HPDE6-E6E7 (cell line): ENCODE data around the gene H2BK1.
A peak's percentile ranks its signal among the peaks of the same experiment; 100 is the strongest.

Source experiments
- DNase-seq: peaks from one replicate; pipeline ENCODE4 v3.0.0; 2011; ENCODE audit warnings: missing footprints; ENCODE audit errors: extremely low spot score

H2BK1 gene

DNA sequence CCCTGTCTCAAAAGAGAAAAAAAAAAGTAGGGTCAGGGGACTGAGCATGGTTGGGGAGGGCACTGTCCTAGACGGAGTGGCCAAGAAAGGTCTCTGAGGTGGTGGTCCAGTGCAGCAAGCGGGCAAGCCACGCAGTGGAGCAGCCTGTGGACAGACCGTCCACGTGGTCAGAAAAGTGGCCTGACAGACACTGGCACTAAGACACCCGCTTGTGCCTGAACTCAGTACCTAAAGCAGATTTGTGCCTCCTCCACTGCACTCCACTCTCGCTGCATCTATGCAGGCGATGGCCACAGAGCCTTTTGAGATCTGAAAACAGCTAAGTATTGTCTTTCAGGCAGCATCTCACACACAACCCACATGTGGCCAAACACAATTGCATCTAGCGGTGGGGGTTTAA, 32.1 kb downstream of the H2BK1 start:
- no peak for DNase-seq

DNA sequence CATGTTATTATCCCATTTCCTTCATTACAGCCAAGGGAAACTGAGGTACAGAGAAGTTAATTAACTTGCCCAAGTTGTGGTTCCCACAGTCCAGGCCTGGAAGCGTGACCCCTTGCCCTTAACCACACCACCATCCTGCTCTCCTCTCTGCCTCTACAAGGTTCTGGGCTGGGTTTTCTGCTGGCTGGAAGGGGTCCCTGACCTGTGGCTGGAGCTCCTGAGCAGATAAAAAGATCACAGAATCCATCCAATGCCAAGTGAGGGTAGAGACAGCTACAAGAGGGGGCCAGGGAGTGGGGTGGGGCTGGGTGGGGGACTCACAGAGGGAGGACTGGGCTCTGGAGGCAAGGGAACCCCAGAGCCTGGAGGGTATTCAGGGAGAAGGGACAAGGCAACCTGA, 33.0 kb downstream of the H2BK1 start:
- no peak for DNase-seq

DNA sequence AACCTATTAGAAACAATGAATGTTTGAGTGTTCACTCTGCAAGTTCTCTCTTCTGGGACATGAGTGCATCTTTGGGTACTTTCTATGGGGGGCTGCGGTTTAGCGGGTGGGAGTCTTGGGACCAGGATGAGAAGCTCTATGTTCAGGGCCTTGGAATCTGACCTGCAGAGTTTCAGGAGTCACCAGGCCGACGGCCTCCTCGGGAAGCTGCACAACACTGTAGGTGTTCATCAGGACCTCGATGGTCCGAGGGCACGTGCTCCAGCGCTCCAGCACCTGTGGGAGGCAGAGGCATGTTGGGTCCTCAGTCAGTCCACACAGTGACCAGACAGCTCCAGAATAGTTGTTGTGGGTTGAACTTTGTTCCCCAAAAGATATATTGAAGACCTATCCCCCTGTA, 33.9 kb downstream of the H2BK1 start:
- DNase-seq, result no peak

DNA sequence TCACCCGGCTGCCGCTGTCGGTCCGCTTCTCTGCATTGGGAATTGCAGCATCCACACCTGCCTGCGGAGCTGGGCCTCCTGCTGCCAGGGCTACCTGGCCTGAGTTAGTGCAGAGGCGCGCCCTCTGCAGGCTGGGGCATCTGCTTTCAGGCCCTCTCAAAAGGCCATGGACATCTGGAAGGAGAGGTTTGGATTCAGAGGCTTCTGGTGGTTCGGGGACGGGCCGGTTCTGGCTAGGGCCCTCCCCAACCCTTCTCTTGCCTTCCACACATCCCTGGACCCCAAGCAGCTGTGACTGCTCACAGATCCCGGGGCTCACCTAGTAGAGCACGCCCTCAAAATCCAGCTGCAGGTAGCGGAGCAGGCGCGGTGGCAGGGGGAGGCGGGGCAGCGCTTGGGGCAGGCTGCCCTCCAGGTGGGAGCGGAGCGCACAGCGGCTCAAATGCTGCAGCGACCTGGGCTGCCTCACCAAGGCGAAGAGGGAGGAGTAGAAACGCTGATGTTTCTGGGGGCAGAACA, 34.4 kb downstream of the H2BK1 start:
- DNase-seq, result no peak

DNA sequence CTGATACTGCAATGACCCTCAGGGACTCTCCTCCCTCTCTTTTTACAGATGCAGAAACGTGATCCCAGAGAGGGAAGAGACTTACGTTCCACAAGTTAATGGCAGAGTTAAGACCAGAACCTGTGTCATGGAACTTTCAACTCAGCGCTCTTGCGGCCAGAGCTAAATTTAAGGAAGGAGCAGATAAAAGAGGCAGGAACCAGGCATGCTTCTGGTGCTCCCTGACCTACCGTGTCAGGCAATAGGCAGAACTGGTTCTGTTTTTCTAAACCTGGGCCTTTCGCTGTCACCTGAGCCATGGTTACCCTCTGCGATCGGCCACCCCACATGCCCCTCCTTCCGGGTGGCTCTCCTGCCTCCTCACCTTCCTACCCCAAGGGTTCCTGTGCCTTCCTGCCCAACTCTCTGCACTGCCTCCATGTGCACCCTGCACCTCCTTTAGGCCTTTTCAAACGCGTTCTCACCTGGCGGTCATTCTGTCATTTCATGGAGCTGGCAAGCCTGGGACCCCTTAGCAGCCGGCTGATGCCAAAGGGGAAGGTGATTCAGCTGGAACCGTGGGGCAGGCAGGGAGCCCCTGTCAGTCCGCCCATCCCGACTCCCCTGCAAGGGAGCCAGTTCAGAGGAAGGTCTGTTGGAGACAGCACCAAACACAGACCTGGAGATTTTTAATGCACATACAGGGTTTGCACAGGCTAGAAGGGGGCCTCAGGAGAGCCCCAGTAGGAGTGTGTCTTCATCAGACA, 35.1 kb downstream of the H2BK1 start:
- DNase-seq, result no peak

DNA sequence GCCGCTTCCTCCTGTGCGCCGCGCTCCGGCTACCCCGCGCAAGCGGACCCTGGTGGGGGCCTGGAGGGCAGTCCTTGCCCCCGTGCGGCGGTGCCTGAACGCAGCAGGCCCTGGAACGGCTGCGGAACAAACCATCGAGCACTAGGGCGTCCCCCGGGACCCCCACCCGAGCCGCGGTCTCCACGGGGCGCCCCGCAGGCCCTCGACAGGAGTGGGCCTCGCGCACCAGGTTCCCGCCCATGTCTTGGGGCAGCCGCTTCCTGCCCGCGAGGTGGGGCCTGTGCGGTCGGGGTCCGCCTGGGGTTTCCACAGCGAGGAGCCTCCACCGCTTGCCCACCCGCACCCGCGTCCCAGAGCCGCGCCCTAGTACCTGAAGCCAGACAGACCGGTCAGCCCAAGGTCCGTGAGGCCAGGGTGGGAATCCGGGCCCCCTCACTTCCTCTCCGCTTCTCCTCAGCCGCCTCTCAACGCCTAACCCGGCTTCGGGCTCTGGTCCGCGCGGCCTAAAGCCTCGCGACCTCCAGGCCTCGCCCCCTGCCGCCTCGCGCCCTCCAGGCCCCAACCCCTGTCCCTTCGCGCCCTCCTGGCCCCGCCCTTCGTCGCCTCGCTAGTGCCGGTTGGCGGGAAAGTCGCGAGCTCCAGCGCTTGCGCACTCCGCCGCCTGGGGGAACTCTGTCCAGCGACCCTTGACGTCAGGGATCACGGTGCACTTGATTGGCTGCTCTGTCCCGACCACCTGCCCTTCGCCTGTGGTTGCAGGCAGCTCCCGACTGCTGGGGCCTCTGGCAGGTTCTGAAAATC, 35.8 kb downstream of the H2BK1 start:
- no peak for DNase-seq

DNA sequence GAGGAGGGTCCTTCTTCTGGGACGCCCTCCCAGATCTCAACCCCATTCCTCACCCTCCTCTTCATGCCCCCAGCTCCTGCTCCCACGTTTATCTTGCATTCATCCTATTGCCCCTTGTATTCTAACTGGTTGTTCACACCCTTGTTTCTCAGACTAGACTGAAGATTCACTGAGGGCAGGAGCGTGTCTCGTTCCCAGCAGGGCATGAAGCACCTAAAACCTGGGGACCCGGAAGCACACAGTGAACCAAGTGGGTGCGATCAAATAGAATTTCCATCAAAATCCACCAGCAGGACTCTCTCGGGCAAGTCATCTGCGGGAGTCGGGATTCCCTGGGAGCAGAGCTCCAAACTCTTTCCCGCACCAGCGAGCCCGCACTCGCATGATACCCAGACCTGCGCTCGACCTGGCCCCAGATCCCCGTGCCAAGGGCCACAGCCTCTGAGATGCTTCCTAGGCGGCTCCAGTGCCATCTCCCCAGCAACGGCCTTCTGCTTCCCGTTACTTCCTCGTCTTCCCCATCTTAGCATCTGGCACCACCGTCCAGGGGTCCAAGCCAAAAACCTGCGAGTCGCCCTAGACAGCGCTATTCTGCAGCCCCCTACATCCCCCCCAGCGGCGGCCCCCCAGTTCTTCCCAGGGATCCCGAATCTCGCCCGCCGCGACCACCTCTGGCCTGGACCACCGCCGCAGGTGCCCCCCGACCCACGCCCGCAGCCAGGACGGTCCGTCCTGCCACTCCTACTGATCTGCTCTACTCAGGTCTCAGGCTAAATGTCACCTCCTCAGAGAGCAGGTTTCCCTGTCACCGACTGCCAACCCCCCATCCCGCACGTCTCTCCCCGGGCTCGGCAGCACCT, 36.7 kb downstream of the H2BK1 start:
- DNase-seq, result no peak

DNA sequence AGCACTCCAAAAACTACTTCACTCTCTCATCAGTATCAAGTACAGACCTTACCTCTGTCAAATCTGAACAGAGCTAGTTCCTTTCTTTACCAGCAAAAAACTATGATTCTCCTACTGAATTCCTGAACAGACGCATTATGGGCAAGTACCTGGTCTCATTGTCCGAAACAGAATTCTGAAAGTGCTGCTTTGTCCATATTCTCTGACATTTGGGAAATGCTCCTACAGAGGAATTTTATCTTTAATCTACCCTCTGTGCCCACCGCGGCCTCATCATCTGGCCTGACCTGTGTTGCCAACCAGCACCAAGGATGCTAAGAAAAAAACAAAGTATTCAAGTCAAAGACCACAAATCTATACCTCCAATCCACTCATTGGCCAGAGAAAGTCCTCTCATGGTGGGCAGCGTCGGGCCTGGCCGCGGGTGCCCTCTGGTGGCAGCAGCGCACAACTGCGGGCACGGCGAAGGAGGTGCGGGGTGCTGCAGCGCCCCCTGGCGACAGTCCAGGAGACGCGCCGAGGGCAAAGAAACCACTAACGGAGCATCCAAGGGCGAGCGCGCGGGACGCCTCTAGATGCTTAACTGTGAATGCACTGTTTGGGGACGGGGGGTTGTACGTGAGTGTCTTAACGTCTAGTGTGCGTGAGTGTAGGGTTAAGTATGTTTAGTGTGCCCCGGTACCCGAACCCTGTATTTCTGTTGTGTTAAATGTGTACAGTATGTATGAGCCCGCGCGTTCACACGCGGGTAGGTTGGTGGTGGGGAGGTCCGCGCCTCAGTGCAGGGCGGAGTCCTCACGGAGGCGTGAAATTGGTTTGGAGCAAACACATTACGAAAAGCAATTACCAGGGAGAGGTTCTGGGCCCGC, 37.8 kb downstream of the H2BK1 start:
- DNase-seq, result peak; percentile 62

DNA sequence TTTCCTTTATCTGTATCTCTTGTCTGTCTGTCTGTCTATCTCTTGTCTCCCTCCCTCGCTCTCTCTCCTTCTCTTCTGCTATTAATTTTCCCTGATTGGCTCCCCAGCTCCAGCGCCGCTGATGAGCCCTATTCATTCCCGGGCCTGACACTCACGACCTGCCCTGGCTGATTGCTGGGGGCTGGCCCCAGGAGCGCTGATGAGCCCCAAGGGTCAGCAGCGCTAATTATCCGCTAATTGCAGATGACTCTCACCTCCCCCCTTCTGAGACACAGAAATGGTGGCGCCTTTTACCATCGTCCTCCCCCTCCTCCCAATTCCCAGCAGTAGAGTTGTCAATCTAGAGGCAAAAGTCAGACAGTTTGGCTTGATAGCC, 41.5 kb downstream of the H2BK1 start:
- no peak for DNase-seq

DNA sequence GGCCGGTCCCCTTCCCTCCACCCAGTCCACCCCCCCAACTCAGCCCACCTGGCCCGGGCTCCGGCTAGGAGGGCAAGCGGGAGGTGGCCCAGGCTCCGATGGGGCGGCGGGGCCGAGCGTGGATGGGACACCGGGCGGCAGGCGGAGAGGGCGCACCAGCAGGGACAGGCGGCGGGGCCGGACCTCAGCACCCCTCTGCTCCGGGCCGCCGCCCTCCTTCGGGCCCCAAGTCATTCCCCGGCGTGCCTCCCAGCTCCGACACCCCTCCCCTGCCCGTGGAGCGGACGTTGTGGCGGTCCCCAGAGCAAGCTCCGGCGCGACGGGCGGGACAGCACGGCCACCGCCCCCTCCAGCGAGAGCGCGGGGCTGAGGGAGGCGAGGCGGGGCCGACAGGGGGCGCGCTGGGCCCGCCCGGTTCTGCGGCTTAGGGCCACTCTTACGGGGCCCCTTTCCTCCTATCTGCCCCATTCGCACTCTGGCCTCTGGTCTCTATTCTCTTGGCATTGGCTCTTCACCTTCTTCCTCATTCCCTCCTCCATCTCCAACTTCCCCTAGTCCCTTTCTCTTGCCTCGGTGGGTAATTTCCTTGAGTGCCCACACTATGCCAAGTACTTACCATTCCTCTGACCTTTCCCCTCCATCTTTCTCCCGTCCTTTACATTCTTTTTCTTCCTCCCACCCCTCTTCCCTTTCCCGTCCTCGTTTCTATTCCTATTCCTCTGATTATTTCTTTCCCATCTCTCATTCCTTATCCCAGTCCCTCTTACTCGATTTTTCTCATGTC, 42.1 kb downstream of the H2BK1 start:
- no peak for DNase-seq

DNA sequence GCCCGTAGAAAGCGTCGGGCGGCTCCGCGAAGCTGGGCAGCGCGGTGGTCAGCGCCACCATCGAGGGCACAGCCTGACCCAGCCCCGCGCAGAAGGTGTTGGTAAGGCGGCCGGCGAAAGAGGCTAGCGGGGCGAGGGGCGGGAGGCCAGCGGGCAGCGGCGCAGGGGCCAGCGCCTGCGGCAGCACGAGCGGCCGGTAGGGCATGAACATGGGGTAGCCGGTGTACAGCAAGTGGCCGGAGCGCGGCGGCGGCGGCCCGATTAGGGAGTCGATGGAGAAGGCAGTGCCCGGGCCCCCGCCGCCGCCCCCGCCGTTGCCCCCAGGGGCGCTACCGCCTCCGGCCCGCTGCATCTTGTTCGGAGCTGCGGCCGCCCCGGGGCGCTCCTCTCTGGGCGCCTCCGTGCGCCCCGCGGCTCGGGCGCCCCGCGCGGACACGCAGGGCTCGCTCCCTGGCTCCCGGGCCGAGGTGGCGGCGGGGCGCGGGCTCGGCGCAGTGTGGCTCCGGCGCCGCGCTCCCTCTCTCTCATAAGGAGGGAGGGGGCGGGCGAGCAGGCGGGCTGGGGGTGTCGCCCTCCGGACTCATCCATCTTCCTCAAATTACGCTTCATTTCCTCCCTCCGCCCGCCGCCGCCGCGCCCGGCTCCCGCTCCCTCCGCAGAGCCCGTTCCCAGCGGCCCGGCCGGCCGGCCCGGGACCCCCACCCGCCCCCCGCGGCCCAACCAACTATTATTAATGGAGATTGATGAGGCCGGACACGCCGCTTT, 42.9 kb downstream of the H2BK1 start, which contains the start of gene GBX1:
Gene GBX1 (minus strand): TSS at position 498 of the 765 bp plus-strand sequence. CDS start 146 bp downstream, at position 352.
- DNase-seq, result no peak

DNA sequence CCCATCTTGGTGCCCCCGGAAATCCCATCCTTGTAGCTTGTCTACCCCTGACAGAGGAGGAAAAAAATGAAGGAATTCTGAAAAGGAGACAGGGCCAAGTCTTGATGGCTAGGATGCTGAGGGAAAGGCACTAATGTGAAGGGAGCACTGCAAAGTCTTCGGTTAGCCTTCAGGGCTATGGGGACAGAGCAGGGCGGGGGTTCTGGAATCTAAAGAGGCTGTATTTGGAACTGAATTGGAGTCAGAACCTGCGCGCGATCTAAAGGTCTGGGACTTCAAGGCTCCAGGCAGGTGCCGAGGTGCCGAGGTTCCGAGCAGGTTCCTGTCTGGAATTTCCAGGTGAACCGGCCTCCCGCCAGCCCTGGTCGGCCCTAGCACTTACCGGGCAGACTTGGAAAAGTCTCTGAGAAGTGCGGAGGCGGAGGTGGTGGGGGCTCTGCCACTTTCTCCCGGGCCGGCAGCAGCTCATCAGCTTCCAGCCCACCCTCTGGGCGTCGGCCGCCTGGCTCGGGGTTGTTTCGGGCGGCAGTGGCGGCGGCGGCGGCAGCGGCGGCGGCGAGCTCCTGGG, 43.6 kb downstream of the H2BK1 start:
- DNase-seq, result no peak

DNA sequence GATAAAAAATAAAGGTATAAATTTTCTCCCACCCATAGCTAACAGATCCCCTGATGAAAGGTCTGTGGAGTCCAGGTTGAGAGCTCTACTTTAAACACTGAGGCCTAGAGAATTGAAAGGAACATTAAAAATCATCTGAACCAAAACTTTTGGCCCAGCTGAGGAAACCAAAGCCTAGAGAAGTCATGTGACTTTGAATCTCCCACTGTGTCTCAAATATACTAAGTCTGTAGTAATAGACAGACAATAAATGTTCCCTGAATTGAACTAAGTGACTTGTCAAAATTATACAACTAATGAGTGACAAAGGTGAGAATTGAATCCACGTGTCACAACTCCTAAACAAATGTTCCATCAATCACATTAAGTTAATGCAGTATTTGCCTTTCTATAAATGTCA, 48.5 kb downstream of the H2BK1 start:
- no peak for DNase-seq
